Brain microvascular endothelial cell (primary cell): Measurements from ENCODE around the gene ZNF670.

Experiments used
- DNase-seq: peaks from one replicate; pipeline ENCODE4 v3.0.0-alpha.2; 2020
- H3K27ac ChIP-seq: fragments of 250-450 bp; sonication (Bioruptor Pico); 2 replicates; pipeline ENCODE4 v1.5.1; 2020; ENCODE audit warnings: mild to moderate bottlenecking, moderate library complexity
- H3K27me3 ChIP-seq: fragments of 250-450 bp; sonication (Bioruptor Pico); replicated peaks from 2 replicates; pipeline ENCODE4 v1.5.1; 2020; ENCODE audit warnings: mild to moderate bottlenecking
- H3K36me3 ChIP-seq: fragments of 250-450 bp; sonication (Bioruptor Pico); replicated peaks from 2 replicates; pipeline ENCODE4 v1.5.1; 2020; ENCODE audit warnings: mild to moderate bottlenecking
- H3K4me3 ChIP-seq: 2 replicates; pipeline ENCODE4 v1.5.1; 2011; ENCODE audit warnings: low read depth, mild to moderate bottlenecking, control low read depth, low read length, moderate library complexity
- CTCF ChIP-seq: IDR thresholded peaks from 2 replicates; pipeline ENCODE4 v1.5.1; 2011; ENCODE audit warnings: low read depth, mild to moderate bottlenecking, moderate library complexity, low read length, control low read depth, inconsistent platforms; ENCODE audit errors: missing control alignments
- in situ Hi-C: cut with HindIII; loops from 2 replicates; pipeline ENCODE4 v1.10.0; 2017; ENCODE audit warnings: low sequenced_read_pairs, low pct_ligation_motif_present

The ZNF670 gene

GRCh38 chr1:247089616-247090375, 11.2 kb upstream of the ZNF670 start:
- Histone ChIP-seq H3K36me3 (no peaks in the 10 kb centered on the region), H3K4me3 (no peak overlapping the region), H3K27me3 (no peaks in the 10 kb centered on the region), H3K27ac (no peak overlapping the region)
- no peak for DNase-seq
- TF ChIP-seq CTCF: no peak
- in situ Hi-C loops: no loop called here

GRCh38 chr1:247088967-247089366, 10.4 kb upstream of the ZNF670 start:
- no peaks in the 10 kb centered on the region for H3K36me3 ChIP-seq
- H3K27me3 ChIP-seq: no peaks in the 10 kb centered on the region
- H3K4me3 ChIP-seq: no peak overlapping the region
- H3K27ac ChIP-seq: no peak overlapping the region
- no peak for TF ChIP-seq CTCF
- in situ Hi-C loops: no loop called here
- no peak for DNase-seq

GRCh38 chr1:247087256-247087655, 8.6 kb upstream of the ZNF670 start:
- H3K4me3 ChIP-seq: no peak overlapping the region
- no peaks in the 10 kb centered on the region for H3K36me3 ChIP-seq
- no peak for TF ChIP-seq CTCF
- DNase-seq: no peak
- no peaks in the 10 kb centered on the region for H3K27me3 ChIP-seq
- in situ Hi-C loops: no loop called here
- H3K27ac ChIP-seq: no peak overlapping the region

GRCh38 chr1:247085310-247085709, 6.7 kb upstream of the ZNF670 start:
- no peak for TF ChIP-seq CTCF
- in situ Hi-C loops: no loop called here
- no peaks in the 10 kb centered on the region for H3K27me3 ChIP-seq
- H3K4me3 ChIP-seq: no peak overlapping the region
- H3K27ac ChIP-seq: no peak overlapping the region
- H3K36me3 ChIP-seq: no peaks in the 10 kb centered on the region
- DNase-seq: no peak

- no peaks in the 10 kb centered on the region for H3K27me3 ChIP-seq
- H3K36me3 ChIP-seq: no peaks in the 10 kb centered on the region
- TF ChIP-seq CTCF: no peak
- DNase-seq: no peak
- H3K4me3 ChIP-seq: no peak overlapping the region
- no peak overlapping the region for H3K27ac ChIP-seq
- in situ Hi-C loops: no loop called here
Observed at GRCh38 chr1:247084771-247085170, 6.2 kb upstream of the ZNF670 start.
